ENCODE results near the gene PRDM5.

GRCh38 chr4:120733968-120734367, 188.6 kb downstream of the PRDM5 start:
- TF ChIP-seq MYC (IDR thresholded peaks at IDR 0.05; ENCODE audit: low read depth, low read length) = no peak
- no peak for TF ChIP-seq CTCF (IDR thresholded peaks at IDR 0.05; ENCODE audit: extremely low read depth in 1 of 2, insufficient read depth in 1 of 2, low read depth in 1 of 2, low read length in 2 of 2)
- no peak for TF ChIP-seq EZH2 (IDR thresholded peaks at IDR 0.05; ENCODE audit: borderline replicate concordance, low read depth, low read length, severe bottlenecking)
- TF ChIP-seq JUN (IDR thresholded peaks at IDR 0.05; ENCODE audit: borderline replicate concordance, insufficient read depth, insufficient read length, low read depth) = no peak
- no peak for TF ChIP-seq POLR2AphosphoS5 (IDR thresholded peaks at IDR 0.05; ENCODE audit: insufficient read depth, low read depth, low read length)
- TF ChIP-seq POLR2A (IDR thresholded peaks at IDR 0.05; ENCODE audit: low read depth, low read length) = no peak
- TF ChIP-seq MAX (IDR thresholded peaks at IDR 0.05; ENCODE audit: insufficient read depth, insufficient read length) = no peak

All from endothelial cell of umbilical vein (primary cell).